ENCODE data around the gene CRB3. TPM values are rescaled to one million over a fixed set of nuclear protein-coding genes. Genes with fewer than 3 reads are reported as not detected.
A peak's percentile ranks its signal among the peaks of the same experiment; 100 is the strongest.
"Not testable (repeated sequence)": the region's sequence is repeated elsewhere in the genome, so short reads cannot be mapped to it uniquely, and the experiment has no call there.

The CRB3 gene
- total RNA-seq, 1 donor = not detected

- Histone ChIP-seq H4K20me1 (ENCODE audit: insufficient read depth, low read length) (no peaks in the 10 kb centered on the region), H3K4me1 (ENCODE audit: insufficient read depth, low read length) (no peaks in the 10 kb centered on the region), H3K27me3 (ENCODE audit: insufficient read depth, low read length) (peaks cover 26% of the 10 kb centered on the region), H3K4me2 (ENCODE audit: insufficient read depth, low read length) (no peak overlapping the region), H3K36me3 (ENCODE audit: insufficient read depth, low read length) (no peaks in the 10 kb centered on the region), H3K79me2 (ENCODE audit: insufficient read depth, low read length) (no peaks in the 10 kb centered on the region), H3K4me3 (ENCODE audit: insufficient read depth, low read length) (no peak overlapping the region), H3K9me3 (ENCODE audit: low read depth, low read length) (no peaks in the 10 kb centered on the region), H3K27ac (ENCODE audit: low read depth, low read length) (no peak overlapping the region), H2AFZ (ENCODE audit: low read length) (no peak overlapping the region)
- peak; percentile 74 for DNase-seq (ENCODE audit: insufficient read length, low spot score, missing footprints)
- no peak for TF ChIP-seq CTCF (IDR thresholded peaks at IDR 0.05; ENCODE audit: extremely low read depth, low read depth, low read length)
These were observed 37.0 kb downstream of the CRB3 start for GRCh38 chr19:6500837-6501739.

GRCh38 chr19:6501740-6502648, 37.9 kb downstream of the CRB3 start, which contains the start of gene TUBB4A:
Gene TUBB4A (minus strand): TSS chr19:6502309. CDS start chr19:6502212, 97 bp downstream.
- no peak within 1 kb of the TSS for H3K4me3 ChIP-seq (ENCODE audit: insufficient read depth, low read length)
- peak; percentile 78 for DNase-seq (ENCODE audit: insufficient read length, low spot score, missing footprints)
- no peak for TF ChIP-seq CTCF (IDR thresholded peaks at IDR 0.05; ENCODE audit: extremely low read depth, low read depth, low read length)
- H2AFZ ChIP-seq (ENCODE audit: low read length) = no peak within 1 kb of the TSS
- H3K36me3 ChIP-seq (ENCODE audit: insufficient read depth, low read length) = no peaks in the 10 kb centered on the region
- no peaks in the 10 kb centered on the region for H4K20me1 ChIP-seq (ENCODE audit: insufficient read depth, low read length)
- H3K27me3 ChIP-seq (ENCODE audit: insufficient read depth, low read length) = peaks cover 26% of the 10 kb centered on the region
- no peak within 1 kb of the TSS for H3K27ac ChIP-seq (ENCODE audit: low read depth, low read length)
- no peaks in the 10 kb centered on the region for H3K4me1 ChIP-seq (ENCODE audit: insufficient read depth, low read length)
- H3K79me2 ChIP-seq (ENCODE audit: insufficient read depth, low read length) = no peaks in the 10 kb centered on the region
- H3K4me2 ChIP-seq (ENCODE audit: insufficient read depth, low read length) = no peak within 1 kb of the TSS
- H3K9me3 ChIP-seq (ENCODE audit: low read depth, low read length) = no peaks in the 10 kb centered on the region

- Histone ChIP-seq H3K4me3 (ENCODE audit: insufficient read depth, low read length) (no peak overlapping the region), H3K36me3 (ENCODE audit: insufficient read depth, low read length) (no peaks in the 10 kb centered on the region), H2AFZ (ENCODE audit: low read length) (no peak overlapping the region), H3K9me3 (ENCODE audit: low read depth, low read length) (no peaks in the 10 kb centered on the region), H3K79me2 (ENCODE audit: insufficient read depth, low read length) (no peaks in the 10 kb centered on the region), H3K27ac (ENCODE audit: low read depth, low read length) (no peak overlapping the region), H3K4me1 (ENCODE audit: insufficient read depth, low read length) (no peaks in the 10 kb centered on the region), H4K20me1 (ENCODE audit: insufficient read depth, low read length) (no peaks in the 10 kb centered on the region), H3K4me2 (ENCODE audit: insufficient read depth, low read length) (no peak overlapping the region), H3K27me3 (ENCODE audit: insufficient read depth, low read length) (peaks cover 26% of the 10 kb centered on the region)
- TF ChIP-seq CTCF (IDR thresholded peaks at IDR 0.05; ENCODE audit: extremely low read depth, low read depth, low read length) = no peak
- DNase-seq (ENCODE audit: insufficient read length, low spot score, missing footprints) = peak; percentile 42
These were observed 39.5 kb downstream of the CRB3 start for GRCh38 chr19:6503407-6504201.

GRCh38 chr19:6508028-6508771, 44.1 kb downstream of the CRB3 start:
- not testable (repeated sequence) for H3K27me3 ChIP-seq (ENCODE audit: insufficient read depth, low read length); H4K20me1 ChIP-seq (ENCODE audit: insufficient read depth, low read length); H3K36me3 ChIP-seq (ENCODE audit: insufficient read depth, low read length); H2AFZ ChIP-seq (ENCODE audit: low read length); H3K4me2 ChIP-seq (ENCODE audit: insufficient read depth, low read length); H3K4me3 ChIP-seq (ENCODE audit: insufficient read depth, low read length); H3K79me2 ChIP-seq (ENCODE audit: insufficient read depth, low read length); H3K4me1 ChIP-seq (ENCODE audit: insufficient read depth, low read length); H3K9me3 ChIP-seq (ENCODE audit: low read depth, low read length); H3K27ac ChIP-seq (ENCODE audit: low read depth, low read length)
- peak; percentile 34 for DNase-seq (ENCODE audit: insufficient read length, low spot score, missing footprints)
